WI38 (cell line): ENCODE results near the gene CST5.
"Not testable (repeated sequence)": the region's sequence is repeated elsewhere in the genome, so short reads cannot be mapped to it uniquely, and the experiment has no call there.

Experiments used
- H3K4me3 ChIP-seq: 2 replicates; pipeline ENCODE4 v1.5.1; 2011; ENCODE audit warnings: low read depth, mild to moderate bottlenecking, control low read depth, low read length
- CTCF ChIP-seq: IDR thresholded peaks from 2 replicates; pipeline ENCODE4 v1.5.1; 2012; ENCODE audit warnings: low read depth, mild to moderate bottlenecking, control low read depth, low read length

The CST5 gene

GRCh38 chr20:23915844-23916243 is 36.3 kb upstream of the CST5 start:
- no peak for TF ChIP-seq CTCF
- no peak overlapping the region for H3K4me3 ChIP-seq

GRCh38 chr20:23914469-23914868 is 34.9 kb upstream of the CST5 start:
- H3K4me3 ChIP-seq, result not testable (repeated sequence)

- no peak for TF ChIP-seq CTCF
- H3K4me3 ChIP-seq, result no peak overlapping the region
These were observed 30.7 kb upstream of the CST5 start for GRCh38 chr20:23910210-23910609.

GRCh38 chr20:23909390-23909789 is 29.8 kb upstream of the CST5 start:
- H3K4me3 ChIP-seq, result no peak overlapping the region
- no peak for TF ChIP-seq CTCF

GRCh38 chr20:23907579-23907978 is 28.0 kb upstream of the CST5 start:
- H3K4me3 ChIP-seq, result no peak overlapping the region
- TF ChIP-seq CTCF, result no peak

GRCh38 chr20:23902396-23902795 is 22.8 kb upstream of the CST5 start:
- H3K4me3 ChIP-seq, result not testable (repeated sequence)

GRCh38 chr20:23890867-23891266 is 11.3 kb upstream of the CST5 start:
- H3K4me3 ChIP-seq, result not testable (repeated sequence)

GRCh38 chr20:23889775-23890187 is 10.2 kb upstream of the CST5 start:
- peak; percentile 49; the same call in 1 of the 2 replicates for TF ChIP-seq CTCF
- no peak overlapping the region for H3K4me3 ChIP-seq

GRCh38 chr20:23887856-23888255 is 8.3 kb upstream of the CST5 start:
- TF ChIP-seq CTCF, result no peak
- no peak overlapping the region for H3K4me3 ChIP-seq
